Testis (tissue), 3 donors: ENCODE measurements around the gene DLX4. TPM values are rescaled to one million over a fixed set of nuclear protein-coding genes. Genes with fewer than 3 reads are reported as not detected.

Source experiments
- DNase-seq: peaks from one replicate; pipeline ENCODE4 v3.0.0-alpha.2; 2019
- H3K27ac ChIP-seq, 2 donors: fragments of 200-600 bp; sonication (generic); one replicate each; pipeline ENCODE4 v1.5.1; 2019
- H3K27me3 ChIP-seq: fragments of 200-600 bp; sonication (generic); one replicate; pipeline ENCODE4 v1.5.1; 2019
- H3K36me3 ChIP-seq: fragments of 200-600 bp; sonication (generic); one replicate; pipeline ENCODE4 v1.5.1; 2017; ENCODE audit warnings: low read depth; ENCODE audit errors: missing control alignments
- H3K4me1 ChIP-seq: fragments of 200-600 bp; sonication (generic); one replicate; pipeline ENCODE4 v1.5.1; 2019
- H3K4me3 ChIP-seq, 2 donors: fragments of 200-600 bp; sonication (generic); one replicate each; pipeline ENCODE4 v1.5.1; 2017 to 2019
- H3K9me3 ChIP-seq: fragments of 200-600 bp; sonication (generic); one replicate; pipeline ENCODE4 v1.5.1; 2017
- POLR2A ChIP-seq: fragments of 450-650 bp; IDR thresholded peaks from one replicate; pipeline ENCODE4 v1.6.1; 2017; ENCODE audit warnings: antibody characterized with exemption, mild to moderate bottlenecking, moderate library complexity
- WGBS, 2 donors: methylation state at CpG; one replicate each; pipeline ENCODE4 v1.1.5; 2018; 5-methylcytosine and 5-hydroxymethylcytosine counted together
- intact Hi-C: fragments of 100-400 bp; cut with DNase I; formaldehyde crosslinking; loops from one replicate; pipeline ENCODE4 v1.15.1; 2023; ENCODE audit warnings: low total_unique reads
- polyA plus RNA-seq: library from polyadenylated mRNA; stranded (reverse); fragments of 350-450 nt; fragmentation: Illumina TruSeq; extraction: RNeasy Lipid Tissue Mini Kit (QIAGEN cat#74804); gene quantifications from one replicate; pipeline ENCODE4 v1.2.3, GENCODE V29; 2014; ENCODE audit warnings: low read depth, low replicate concordance; ENCODE audit not compliant: insufficient read depth
- total RNA-seq, 2 donors: library from RNA; depleted of rRNA; stranded (reverse); fragments of >200 nt; gene quantifications; one replicate each; pipeline ENCODE4 v1.2.3, GENCODE V29; 2016
- TF ChIP-seq, protein P1 (sequence below), 3 experiments: fragments of 450-650 bp in 2 of 3; fragments of 200-600 bp in 1 of 3; sonication (generic) in 1 of 3; IDR thresholded peaks; one replicate each; pipeline ENCODE4 v1.5.1; 2016 to 2019; ENCODE audit warnings: antibody characterized with exemption in 3 of 3, mild to moderate bottlenecking in 2 of 3, moderate library complexity in 1 of 3

Gene DLX4
- total and polyA plus RNA-seq, 3 donors from 2014 or later = 0.30 to 1.2 (median 0.37) TPM

- Histone ChIP-seq H3K27ac (no peak overlapping the region), H3K4me3 (no peak overlapping the region), H3K9me3 (no peaks in the 10 kb centered on the region), H3K36me3 (no peaks in the 10 kb centered on the region), H3K4me1 (peaks cover 20% of the 10 kb centered on the region), H3K27me3 (peaks cover 19% of the 10 kb centered on the region)
- WGBS, 2 donors = 6 to 7% methylated on average over 32 to 52 of the region's 52 CpGs
- intact Hi-C loops = no loop called here
- TF ChIP-seq, protein P1, sequence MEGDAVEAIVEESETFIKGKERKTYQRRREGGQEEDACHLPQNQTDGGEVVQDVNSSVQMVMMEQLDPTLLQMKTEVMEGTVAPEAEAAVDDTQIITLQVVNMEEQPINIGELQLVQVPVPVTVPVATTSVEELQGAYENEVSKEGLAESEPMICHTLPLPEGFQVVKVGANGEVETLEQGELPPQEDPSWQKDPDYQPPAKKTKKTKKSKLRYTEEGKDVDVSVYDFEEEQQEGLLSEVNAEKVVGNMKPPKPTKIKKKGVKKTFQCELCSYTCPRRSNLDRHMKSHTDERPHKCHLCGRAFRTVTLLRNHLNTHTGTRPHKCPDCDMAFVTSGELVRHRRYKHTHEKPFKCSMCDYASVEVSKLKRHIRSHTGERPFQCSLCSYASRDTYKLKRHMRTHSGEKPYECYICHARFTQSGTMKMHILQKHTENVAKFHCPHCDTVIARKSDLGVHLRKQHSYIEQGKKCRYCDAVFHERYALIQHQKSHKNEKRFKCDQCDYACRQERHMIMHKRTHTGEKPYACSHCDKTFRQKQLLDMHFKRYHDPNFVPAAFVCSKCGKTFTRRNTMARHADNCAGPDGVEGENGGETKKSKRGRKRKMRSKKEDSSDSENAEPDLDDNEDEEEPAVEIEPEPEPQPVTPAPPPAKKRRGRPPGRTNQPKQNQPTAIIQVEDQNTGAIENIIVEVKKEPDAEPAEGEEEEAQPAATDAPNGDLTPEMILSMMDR (IDR thresholded peaks at IDR 0.05) = no peak
- TF ChIP-seq POLR2A = no peak
- DNase-seq = no peak
Observed at GRCh38 chr17:49964769-49965523, 4.0 kb upstream of the DLX4 start.

- Histone ChIP-seq H3K4me3 (no peak overlapping the region), H3K27me3 (peaks cover 19% of the 10 kb centered on the region), H3K4me1 (peaks cover 20% of the 10 kb centered on the region), H3K9me3 (no peaks in the 10 kb centered on the region), H3K27ac (no peak overlapping the region), H3K36me3 (no peaks in the 10 kb centered on the region)
- intact Hi-C loops = no loop called here
- DNase-seq = no peak
- 7 to 11% methylated on average over 13 to 16 of the region's 16 CpGs for WGBS, 2 donors
- no peak for TF ChIP-seq POLR2A
- TF ChIP-seq, protein P1 (IDR thresholded peaks at IDR 0.05) = no peak
Observed at GRCh38 chr17:49965524-49965909, 3.5 kb upstream of the DLX4 start.

- H3K4me3 ChIP-seq = no peak overlapping the region
- H3K4me1 ChIP-seq = peaks cover 26% of the 10 kb centered on the region
- TF ChIP-seq, protein P1 (IDR thresholded peaks at IDR 0.05) = no peak
- no peak for TF ChIP-seq POLR2A
- H3K27me3 ChIP-seq = peaks cover 19% of the 10 kb centered on the region
- intact Hi-C loops = no loop called here
- no peak for DNase-seq
- WGBS, 2 donors = 44 to 51% methylated on average over 3 of the region's 3 CpGs
- no peaks in the 10 kb centered on the region for H3K9me3 ChIP-seq
- H3K36me3 ChIP-seq = no peaks in the 10 kb centered on the region
- H3K27ac ChIP-seq = no peak overlapping the region
Observed at GRCh38 chr17:49966767-49967166, 2.2 kb upstream of the DLX4 start.

- WGBS, 2 donors = 41 to 48% methylated on average over 3 of the region's 3 CpGs
- Histone ChIP-seq H3K9me3 (no peaks in the 10 kb centered on the region), H3K4me1 (peaks cover 30% of the 10 kb centered on the region), H3K27me3 (peaks cover 19% of the 10 kb centered on the region), H3K4me3 (no peak overlapping the region), H3K36me3 (no peaks in the 10 kb centered on the region), H3K27ac (no peak overlapping the region)
- TF ChIP-seq POLR2A = no peak
- TF ChIP-seq, protein P1 (IDR thresholded peaks at IDR 0.05) = no peak
- no peak for DNase-seq
- intact Hi-C loops = no loop called here
Observed at GRCh38 chr17:49967205-49967604, 1.8 kb upstream of the DLX4 start.
